HG02870 (cell line): ENCODE measurements around the gene MACO1.

ENCODE experiments used
- ATAC-seq: cut with Tn5 transposase; IDR thresholded peaks from one replicate; pipeline ENCODE4 v1.9.1; 2021; ENCODE audit warnings: mild to moderate bottlenecking, moderate library complexity; ENCODE audit not compliant: unreplicated experiment

Gene MACO1

GRCh38 chr1:25520446-25521061 is 89.9 kb downstream of the MACO1 start:
- ATAC-seq: no peak

- ATAC-seq: no peak
Measured at GRCh38 chr1:25522031-25522655, 91.4 kb downstream of the MACO1 start.

GRCh38 chr1:25523542-25523941 is 92.8 kb downstream of the MACO1 start:
- ATAC-seq: no peak

- no peak for ATAC-seq
Measured at GRCh38 chr1:25524568-25525360, 94.1 kb downstream of the MACO1 start.

- no peak for ATAC-seq
Measured at GRCh38 chr1:25525361-25525688, 94.6 kb downstream of the MACO1 start.

- no peak for ATAC-seq
Measured at GRCh38 chr1:25526753-25527152, 96.1 kb downstream of the MACO1 start.

GRCh38 chr1:25527226-25527846 is 96.6 kb downstream of the MACO1 start:
- no peak for ATAC-seq

- no peak for ATAC-seq
Measured at GRCh38 chr1:25527946-25528595, 97.4 kb downstream of the MACO1 start.

- no peak for ATAC-seq
Measured at GRCh38 chr1:25528881-25529517, 98.3 kb downstream of the MACO1 start.

- no peak for ATAC-seq
Measured at GRCh38 chr1:25529518-25530185, 99.0 kb downstream of the MACO1 start.

- ATAC-seq: no peak
Measured at GRCh38 chr1:25530186-25531081, 99.7 kb downstream of the MACO1 start.

- no peak for ATAC-seq
Measured at GRCh38 chr1:25531082-25531461, 100.4 kb downstream of the MACO1 start.

- no peak for ATAC-seq
Measured at GRCh38 chr1:25532970-25533369, 102.3 kb downstream of the MACO1 start.

- ATAC-seq: no peak
Measured at GRCh38 chr1:25533775-25534409, 103.2 kb downstream of the MACO1 start.

- ATAC-seq: no peak
Measured at GRCh38 chr1:25534410-25534788, 103.7 kb downstream of the MACO1 start.

- ATAC-seq: no peak
Measured at GRCh38 chr1:25536124-25536523, 105.4 kb downstream of the MACO1 start.

- ATAC-seq: no peak
Measured at GRCh38 chr1:25537153-25537831, 106.6 kb downstream of the MACO1 start.

GRCh38 chr1:25538191-25538767 is 107.6 kb downstream of the MACO1 start:
- no peak for ATAC-seq
